WTC11 (cell line): ENCODE data around the gene GPR143. TPM values are rescaled to one million over a fixed set of nuclear protein-coding genes. Genes with fewer than 3 reads are reported as not detected.

Source experiments
- ATAC-seq: fragments of 200-7000 bp; cut with Tn5 transposase; 2 replicates; pipeline ENCODE4 v1.10.0; 2021; ENCODE audit warnings: mild to moderate bottlenecking, moderate library complexity
- CTCF ChIA-PET: fragments of 300-600 bp; sonication (Branson Sonifier 250); formaldehyde crosslinking; loops from one replicate; lab custom pipeline; 2021; ENCODE audit warnings: antibody characterized with exemption; lab: Charles Lee
- POLR2A ChIA-PET: fragments of 350-600 bp; sonication (Branson Sonifier 250); formaldehyde crosslinking; loops from one replicate; lab custom pipeline; 2021; ENCODE audit warnings: antibody characterized with exemption; lab: Charles Lee
- DNase-seq: peaks from one replicate; pipeline ENCODE4 v3.0.0; 2021; ENCODE audit warnings: low spot score
- H3K27ac Mint-ChIP-seq: 2 replicates; pipeline ENCODE4 v1.8.0; 2021; ENCODE audit warnings: mixed read lengths
- H3K27me3 Mint-ChIP-seq: 2 replicates; pipeline ENCODE4 v1.8.0; 2021; ENCODE audit warnings: low read depth, mild to moderate bottlenecking, moderate library complexity, mixed read lengths
- H3K36me3 Mint-ChIP-seq: 2 replicates; pipeline ENCODE4 v1.8.0; 2021; ENCODE audit warnings: mixed read lengths
- H3K4me1 Mint-ChIP-seq: 2 replicates; pipeline ENCODE4 v1.8.0; 2022; ENCODE audit warnings: mixed read lengths
- H3K4me3 Mint-ChIP-seq: 2 replicates; pipeline ENCODE4 v1.8.0; 2021; ENCODE audit warnings: mild to moderate bottlenecking, moderate library complexity, mixed read lengths
- H3K9me3 Mint-ChIP-seq: 2 replicates; pipeline ENCODE4 v1.8.0; 2021; ENCODE audit warnings: mixed read lengths
- CBFB ChIP-seq: sonication (generic); formaldehyde crosslinking; IDR thresholded peaks from 2 replicates; pipeline ENCODE4 v1.8.1; 2022; ENCODE audit warnings: mild to moderate bottlenecking, low read depth, missing genetic modification reagents
- EMX1 ChIP-seq: fragments of 250-450 bp; sonication (Bioruptor Pico); IDR thresholded peaks from 2 replicates; pipeline ENCODE4 v1.8.0; 2021; ENCODE audit warnings: mild to moderate bottlenecking
- IRF2 ChIP-seq: sonication (generic); formaldehyde crosslinking; IDR thresholded peaks from 2 replicates; pipeline ENCODE4 v1.8.0; 2022; ENCODE audit warnings: low read depth, missing genetic modification reagents, borderline replicate concordance
- MXD4 ChIP-seq: fragments of 250-450 bp; sonication (Bioruptor Pico); IDR thresholded peaks from 2 replicates; pipeline ENCODE4 v1.8.0; 2021; ENCODE audit warnings: mild to moderate bottlenecking, moderate library complexity, borderline replicate concordance
- NFE2L1 ChIP-seq: sonication (generic); formaldehyde crosslinking; IDR thresholded peaks from 2 replicates; pipeline ENCODE4 v1.8.1; 2023; ENCODE audit warnings: missing genetic modification reagents
- NFYB ChIP-seq: sonication (generic); formaldehyde crosslinking; conservative IDR thresholded peaks from 2 replicates; pipeline ENCODE4 v1.8.0; 2022; ENCODE audit warnings: low read depth, missing genetic modification reagents
- OVOL2 ChIP-seq: fragments of 250-450 bp; sonication (Bioruptor Pico); IDR thresholded peaks from 2 replicates; pipeline ENCODE4 v1.9.0; 2021; ENCODE audit warnings: mild to moderate bottlenecking, borderline replicate concordance
- SMAD3 ChIP-seq: sonication (generic); formaldehyde crosslinking; IDR thresholded peaks from 2 replicates; pipeline ENCODE4 v1.8.0; 2022; ENCODE audit warnings: missing genetic modification reagents, mild to moderate bottlenecking, borderline replicate concordance
- SOX15 ChIP-seq: fragments of 250-450 bp; sonication (Bioruptor Pico); IDR thresholded peaks from 2 replicates; pipeline ENCODE4 v1.9.0; 2021; ENCODE audit warnings: mild to moderate bottlenecking
- TEAD4 ChIP-seq: sonication (generic); formaldehyde crosslinking; IDR thresholded peaks from 2 replicates; pipeline ENCODE4 v1.8.0; 2022; ENCODE audit warnings: mild to moderate bottlenecking, missing genetic modification reagents
- ZNF121 ChIP-seq: sonication (generic); formaldehyde crosslinking; IDR thresholded peaks from 2 replicates; pipeline ENCODE4 v1.8.0; 2023; ENCODE audit warnings: missing genetic modification reagents
- total RNA-seq: library from RNA; stranded (reverse); gene quantifications from 3 replicates; pipeline ENCODE4 v1.2.3, GENCODE V29; 2021
- TF ChIP-seq, protein P1 (sequence below): sonication (generic); formaldehyde crosslinking; IDR thresholded peaks from 2 replicates; pipeline ENCODE4 v1.8.0; 2022; ENCODE audit warnings: mild to moderate bottlenecking, missing genetic modification reagents
- TF ChIP-seq, protein P2 (sequence below): sonication (generic); formaldehyde crosslinking; IDR thresholded peaks from 2 replicates; pipeline ENCODE4 v1.8.1; 2022; ENCODE audit warnings: low read depth, missing genetic modification reagents, borderline replicate concordance
- TF ChIP-seq, protein P3 (sequence below): sonication (generic); formaldehyde crosslinking; IDR thresholded peaks from 2 replicates; pipeline ENCODE4 v1.8.1; 2023; ENCODE audit warnings: mild to moderate bottlenecking, missing genetic modification reagents
- TF ChIP-seq, protein P4 (sequence below): sonication (generic); formaldehyde crosslinking; conservative IDR thresholded peaks from 2 replicates; pipeline ENCODE4 v1.8.1; 2023; ENCODE audit warnings: mild to moderate bottlenecking, low read depth, missing genetic modification reagents, moderate library complexity
- TF ChIP-seq, protein P5 (sequence below): sonication (generic); formaldehyde crosslinking; IDR thresholded peaks from 2 replicates; pipeline ENCODE4 v1.8.1; 2023; ENCODE audit warnings: mild to moderate bottlenecking, missing genetic modification reagents, borderline replicate concordance
- TF ChIP-seq, protein P6 (sequence below): sonication (generic); formaldehyde crosslinking; IDR thresholded peaks from 2 replicates; pipeline ENCODE4 v1.8.0; 2022; ENCODE audit warnings: mild to moderate bottlenecking, missing genetic modification reagents
- TF ChIP-seq, protein P7 (sequence below): fragments of 250-450 bp; sonication (Bioruptor Pico); IDR thresholded peaks from 2 replicates; pipeline ENCODE4 v1.9.0; 2021; ENCODE audit warnings: mild to moderate bottlenecking

The GPR143 gene
- total RNA-seq, 1 experiment from 2014 or later: 18.3 TPM

DNA sequence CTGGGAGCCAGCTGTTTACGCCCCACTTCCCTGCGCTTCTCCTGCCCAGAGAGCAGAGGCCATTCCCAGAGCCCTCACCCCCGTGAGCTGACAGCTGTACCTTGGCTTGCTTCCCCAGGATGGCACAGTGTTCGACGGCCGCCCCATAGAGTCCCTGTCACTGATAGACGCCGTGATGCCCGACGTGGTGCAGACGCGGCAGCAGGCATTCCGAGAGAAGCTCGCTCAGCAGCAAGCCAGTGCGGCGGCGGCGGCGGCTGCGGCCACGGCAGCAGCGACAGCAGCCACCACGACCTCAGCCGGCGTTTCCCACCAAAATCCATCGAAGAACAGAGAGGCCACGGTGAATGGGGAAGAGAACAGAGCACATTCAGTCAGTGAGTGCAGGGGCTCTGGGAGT, 77.7 kb downstream of the GPR143 start:
- H3K27ac Mint-ChIP-seq: no peak overlapping the region
- no peaks in the 10 kb centered on the region for H3K4me1 Mint-ChIP-seq
- no peak for TF ChIP-seq TEAD4 (CRISPR knock-in tag)
- no peak for TF ChIP-seq NFE2L1 (CRISPR knock-in tag)
- TF ChIP-seq, protein P1, sequence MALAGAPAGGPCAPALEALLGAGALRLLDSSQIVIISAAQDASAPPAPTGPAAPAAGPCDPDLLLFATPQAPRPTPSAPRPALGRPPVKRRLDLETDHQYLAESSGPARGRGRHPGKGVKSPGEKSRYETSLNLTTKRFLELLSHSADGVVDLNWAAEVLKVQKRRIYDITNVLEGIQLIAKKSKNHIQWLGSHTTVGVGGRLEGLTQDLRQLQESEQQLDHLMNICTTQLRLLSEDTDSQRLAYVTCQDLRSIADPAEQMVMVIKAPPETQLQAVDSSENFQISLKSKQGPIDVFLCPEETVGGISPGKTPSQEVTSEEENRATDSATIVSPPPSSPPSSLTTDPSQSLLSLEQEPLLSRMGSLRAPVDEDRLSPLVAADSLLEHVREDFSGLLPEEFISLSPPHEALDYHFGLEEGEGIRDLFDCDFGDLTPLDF: no peak
- no peak for TF ChIP-seq MXD4 (CRISPR knock-in tag)
- CTCF ChIA-PET: no interaction called here
- no peaks in the 10 kb centered on the region for H3K27me3 Mint-ChIP-seq
- no peaks in the 10 kb centered on the region for H3K9me3 Mint-ChIP-seq
- DNase-seq (no peak), ATAC-seq (no peak)
- POLR2A ChIA-PET: no interaction called here
- peaks cover 14% of the 10 kb centered on the region for H3K36me3 Mint-ChIP-seq
- H3K4me3 Mint-ChIP-seq: no peak overlapping the region

DNA sequence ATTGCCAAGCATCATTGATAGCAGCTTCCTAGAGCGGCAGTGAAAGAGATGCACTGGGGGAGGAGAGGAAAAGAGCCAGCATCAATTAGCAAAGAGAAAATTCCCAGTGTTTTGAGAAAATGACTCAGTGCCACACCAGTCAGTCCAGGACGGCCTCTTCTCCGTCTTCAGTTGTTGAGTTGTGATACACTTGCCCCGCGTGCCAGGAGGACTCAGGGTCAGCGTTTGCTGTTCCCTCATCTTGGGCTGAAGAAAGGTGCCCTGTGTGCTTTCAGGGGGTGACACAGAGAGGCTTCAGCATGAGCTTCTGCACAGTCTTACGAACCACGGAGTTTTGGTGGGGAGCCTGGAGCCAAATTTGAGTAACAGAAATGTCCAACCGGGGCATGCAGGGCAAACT, 82.3 kb downstream of the GPR143 start:
- H3K4me1 Mint-ChIP-seq: peaks cover 10% of the 10 kb centered on the region
- no peak overlapping the region for H3K4me3 Mint-ChIP-seq
- no peaks in the 10 kb centered on the region for H3K9me3 Mint-ChIP-seq
- CTCF ChIA-PET: no interaction called here
- TF ChIP-seq, protein P2, sequence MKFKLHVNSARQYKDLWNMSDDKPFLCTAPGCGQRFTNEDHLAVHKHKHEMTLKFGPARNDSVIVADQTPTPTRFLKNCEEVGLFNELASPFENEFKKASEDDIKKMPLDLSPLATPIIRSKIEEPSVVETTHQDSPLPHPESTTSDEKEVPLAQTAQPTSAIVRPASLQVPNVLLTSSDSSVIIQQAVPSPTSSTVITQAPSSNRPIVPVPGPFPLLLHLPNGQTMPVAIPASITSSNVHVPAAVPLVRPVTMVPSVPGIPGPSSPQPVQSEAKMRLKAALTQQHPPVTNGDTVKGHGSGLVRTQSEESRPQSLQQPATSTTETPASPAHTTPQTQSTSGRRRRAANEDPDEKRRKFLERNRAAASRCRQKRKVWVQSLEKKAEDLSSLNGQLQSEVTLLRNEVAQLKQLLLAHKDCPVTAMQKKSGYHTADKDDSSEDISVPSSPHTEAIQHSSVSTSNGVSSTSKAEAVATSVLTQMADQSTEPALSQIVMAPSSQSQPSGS (CRISPR knock-in tag): no peak
- TF ChIP-seq EMX1 (CRISPR knock-in tag) (no peak), OVOL2 (no peak)
- TF ChIP-seq, protein P3, sequence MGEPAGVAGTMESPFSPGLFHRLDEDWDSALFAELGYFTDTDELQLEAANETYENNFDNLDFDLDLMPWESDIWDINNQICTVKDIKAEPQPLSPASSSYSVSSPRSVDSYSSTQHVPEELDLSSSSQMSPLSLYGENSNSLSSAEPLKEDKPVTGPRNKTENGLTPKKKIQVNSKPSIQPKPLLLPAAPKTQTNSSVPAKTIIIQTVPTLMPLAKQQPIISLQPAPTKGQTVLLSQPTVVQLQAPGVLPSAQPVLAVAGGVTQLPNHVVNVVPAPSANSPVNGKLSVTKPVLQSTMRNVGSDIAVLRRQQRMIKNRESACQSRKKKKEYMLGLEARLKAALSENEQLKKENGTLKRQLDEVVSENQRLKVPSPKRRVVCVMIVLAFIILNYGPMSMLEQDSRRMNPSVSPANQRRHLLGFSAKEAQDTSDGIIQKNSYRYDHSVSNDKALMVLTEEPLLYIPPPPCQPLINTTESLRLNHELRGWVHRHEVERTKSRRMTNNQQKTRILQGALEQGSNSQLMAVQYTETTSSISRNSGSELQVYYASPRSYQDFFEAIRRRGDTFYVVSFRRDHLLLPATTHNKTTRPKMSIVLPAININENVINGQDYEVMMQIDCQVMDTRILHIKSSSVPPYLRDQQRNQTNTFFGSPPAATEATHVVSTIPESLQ (CRISPR knock-in tag): no peak
- TF ChIP-seq, all 79 proteins: peak for 0
- ATAC-seq: no peak
- peaks cover 4% of the 10 kb centered on the region for H3K36me3 Mint-ChIP-seq
- POLR2A ChIA-PET: no interaction called here
- H3K27ac Mint-ChIP-seq: no peak overlapping the region
- no peaks in the 10 kb centered on the region; the same call in 1 of the 2 replicates for H3K27me3 Mint-ChIP-seq
- no peak for DNase-seq

DNA sequence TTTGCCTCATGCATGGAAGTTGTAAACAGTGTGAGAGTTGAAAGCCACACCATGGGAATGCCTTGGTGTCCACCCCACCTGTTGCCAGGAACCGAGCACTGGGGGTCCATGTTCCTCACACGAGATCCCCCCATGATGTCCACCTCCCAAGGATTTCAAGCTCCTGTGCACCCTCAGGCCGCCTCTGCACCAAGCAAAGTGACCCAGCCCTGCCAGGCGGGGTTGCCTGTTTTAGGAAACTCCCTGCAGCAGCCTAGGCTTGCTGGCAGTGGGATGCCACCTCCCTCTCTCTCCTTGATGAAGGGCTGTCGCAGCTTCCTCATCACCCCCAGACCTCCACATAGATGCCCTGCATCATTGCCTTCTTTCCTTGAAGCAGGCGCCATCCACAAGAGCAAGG, 82.8 kb downstream of the GPR143 start:
- Mint-ChIP-seq H3K27ac (no peak overlapping the region), H3K4me1 (peaks cover 10% of the 10 kb centered on the region), H3K36me3 (peaks cover 4% of the 10 kb centered on the region), H3K27me3 (no peaks in the 10 kb centered on the region; the same call in 1 of the 2 replicates), H3K9me3 (no peaks in the 10 kb centered on the region), H3K4me3 (no peak overlapping the region)
- ChIA-PET POLR2A (no interaction called here), CTCF (no interaction called here)
- ATAC-seq (no peak), DNase-seq (no peak)
- TF ChIP-seq, protein P4, sequence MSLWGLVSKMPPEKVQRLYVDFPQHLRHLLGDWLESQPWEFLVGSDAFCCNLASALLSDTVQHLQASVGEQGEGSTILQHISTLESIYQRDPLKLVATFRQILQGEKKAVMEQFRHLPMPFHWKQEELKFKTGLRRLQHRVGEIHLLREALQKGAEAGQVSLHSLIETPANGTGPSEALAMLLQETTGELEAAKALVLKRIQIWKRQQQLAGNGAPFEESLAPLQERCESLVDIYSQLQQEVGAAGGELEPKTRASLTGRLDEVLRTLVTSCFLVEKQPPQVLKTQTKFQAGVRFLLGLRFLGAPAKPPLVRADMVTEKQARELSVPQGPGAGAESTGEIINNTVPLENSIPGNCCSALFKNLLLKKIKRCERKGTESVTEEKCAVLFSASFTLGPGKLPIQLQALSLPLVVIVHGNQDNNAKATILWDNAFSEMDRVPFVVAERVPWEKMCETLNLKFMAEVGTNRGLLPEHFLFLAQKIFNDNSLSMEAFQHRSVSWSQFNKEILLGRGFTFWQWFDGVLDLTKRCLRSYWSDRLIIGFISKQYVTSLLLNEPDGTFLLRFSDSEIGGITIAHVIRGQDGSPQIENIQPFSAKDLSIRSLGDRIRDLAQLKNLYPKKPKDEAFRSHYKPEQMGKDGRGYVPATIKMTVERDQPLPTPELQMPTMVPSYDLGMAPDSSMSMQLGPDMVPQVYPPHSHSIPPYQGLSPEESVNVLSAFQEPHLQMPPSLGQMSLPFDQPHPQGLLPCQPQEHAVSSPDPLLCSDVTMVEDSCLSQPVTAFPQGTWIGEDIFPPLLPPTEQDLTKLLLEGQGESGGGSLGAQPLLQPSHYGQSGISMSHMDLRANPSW (CRISPR knock-in tag): no peak
- TF ChIP-seq SMAD3 (CRISPR knock-in tag): no peak
- TF ChIP-seq, all 79 proteins: peak for 0

DNA sequence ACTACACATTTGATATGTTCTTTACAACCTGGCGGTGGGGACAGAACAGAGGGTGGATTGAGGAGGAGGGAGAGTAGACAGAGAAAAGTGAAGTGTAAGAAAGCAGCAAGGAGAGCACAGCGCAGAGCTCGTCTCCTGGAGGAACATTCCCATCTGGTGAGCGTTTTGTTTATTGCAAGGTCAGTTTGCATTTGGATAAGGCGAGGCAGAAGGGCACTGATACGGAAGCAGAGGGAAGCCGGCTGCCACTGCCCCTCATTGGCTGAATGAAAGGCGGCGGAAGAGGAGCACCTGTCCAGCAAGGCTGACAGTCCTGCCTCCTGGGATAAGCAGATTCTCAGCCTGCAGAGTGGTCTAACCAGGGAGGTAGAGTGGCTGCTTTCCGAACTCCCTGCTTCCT, 83.2 kb downstream of the GPR143 start:
- no peak for DNase-seq
- Mint-ChIP-seq H3K4me1 (peaks cover 10% of the 10 kb centered on the region), H3K36me3 (peaks cover 5% of the 10 kb centered on the region), H3K27ac (no peak overlapping the region), H3K4me3 (no peak overlapping the region), H3K27me3 (no peaks in the 10 kb centered on the region; the same call in 1 of the 2 replicates), H3K9me3 (no peaks in the 10 kb centered on the region)
- CTCF ChIA-PET: no interaction called here
- POLR2A ChIA-PET: no interaction called here
- peak; percentile 77 for ATAC-seq
- TF ChIP-seq SOX15 (CRISPR knock-in tag) (no peak), IRF2 (no peak), CBFB (CRISPR knock-in tag) (no peak), NFYB (CRISPR knock-in tag) (no peak), ZNF121 (CRISPR knock-in tag) (no peak), EMX1 (CRISPR knock-in tag) (no peak), OVOL2 (no peak)
- TF ChIP-seq, protein P5, sequence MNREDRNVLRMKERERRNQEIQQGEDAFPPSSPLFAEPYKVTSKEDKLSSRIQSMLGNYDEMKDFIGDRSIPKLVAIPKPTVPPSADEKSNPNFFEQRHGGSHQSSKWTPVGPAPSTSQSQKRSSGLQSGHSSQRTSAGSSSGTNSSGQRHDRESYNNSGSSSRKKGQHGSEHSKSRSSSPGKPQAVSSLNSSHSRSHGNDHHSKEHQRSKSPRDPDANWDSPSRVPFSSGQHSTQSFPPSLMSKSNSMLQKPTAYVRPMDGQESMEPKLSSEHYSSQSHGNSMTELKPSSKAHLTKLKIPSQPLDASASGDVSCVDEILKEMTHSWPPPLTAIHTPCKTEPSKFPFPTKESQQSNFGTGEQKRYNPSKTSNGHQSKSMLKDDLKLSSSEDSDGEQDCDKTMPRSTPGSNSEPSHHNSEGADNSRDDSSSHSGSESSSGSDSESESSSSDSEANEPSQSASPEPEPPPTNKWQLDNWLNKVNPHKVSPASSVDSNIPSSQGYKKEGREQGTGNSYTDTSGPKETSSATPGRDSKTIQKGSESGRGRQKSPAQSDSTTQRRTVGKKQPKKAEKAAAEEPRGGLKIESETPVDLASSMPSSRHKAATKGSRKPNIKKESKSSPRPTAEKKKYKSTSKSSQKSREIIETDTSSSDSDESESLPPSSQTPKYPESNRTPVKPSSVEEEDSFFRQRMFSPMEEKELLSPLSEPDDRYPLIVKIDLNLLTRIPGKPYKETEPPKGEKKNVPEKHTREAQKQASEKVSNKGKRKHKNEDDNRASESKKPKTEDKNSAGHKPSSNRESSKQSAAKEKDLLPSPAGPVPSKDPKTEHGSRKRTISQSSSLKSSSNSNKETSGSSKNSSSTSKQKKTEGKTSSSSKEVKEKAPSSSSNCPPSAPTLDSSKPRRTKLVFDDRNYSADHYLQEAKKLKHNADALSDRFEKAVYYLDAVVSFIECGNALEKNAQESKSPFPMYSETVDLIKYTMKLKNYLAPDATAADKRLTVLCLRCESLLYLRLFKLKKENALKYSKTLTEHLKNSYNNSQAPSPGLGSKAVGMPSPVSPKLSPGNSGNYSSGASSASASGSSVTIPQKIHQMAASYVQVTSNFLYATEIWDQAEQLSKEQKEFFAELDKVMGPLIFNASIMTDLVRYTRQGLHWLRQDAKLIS (CRISPR knock-in tag): no peak
- TF ChIP-seq, protein P6, sequence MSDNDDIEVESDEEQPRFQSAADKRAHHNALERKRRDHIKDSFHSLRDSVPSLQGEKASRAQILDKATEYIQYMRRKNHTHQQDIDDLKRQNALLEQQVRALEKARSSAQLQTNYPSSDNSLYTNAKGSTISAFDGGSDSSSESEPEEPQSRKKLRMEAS (CRISPR knock-in tag): no peak
- TF ChIP-seq, protein P7, sequence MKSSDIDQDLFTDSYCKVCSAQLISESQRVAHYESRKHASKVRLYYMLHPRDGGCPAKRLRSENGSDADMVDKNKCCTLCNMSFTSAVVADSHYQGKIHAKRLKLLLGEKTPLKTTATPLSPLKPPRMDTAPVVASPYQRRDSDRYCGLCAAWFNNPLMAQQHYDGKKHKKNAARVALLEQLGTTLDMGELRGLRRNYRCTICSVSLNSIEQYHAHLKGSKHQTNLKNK (CRISPR knock-in tag): no peak
